NCI-H128 (cell line): ENCODE data around the gene APBB2.
A peak's percentile ranks its signal among the peaks of the same experiment; 100 is the strongest.
"Not testable (repeated sequence)": the region's sequence is repeated elsewhere in the genome, so short reads cannot be mapped to it uniquely, and the experiment has no call there.

Experiments used
- DNase-seq: peaks from one replicate; lab custom pipeline; 2025; ENCODE audit not compliant: unreplicated experiment; lab: John Stamatoyannopoulos, UW

APBB2 gene

GRCh38 chr4:40952217-40952616 lies 262.1 kb downstream of the APBB2 start:
- DNase-seq = no peak

DNA sequence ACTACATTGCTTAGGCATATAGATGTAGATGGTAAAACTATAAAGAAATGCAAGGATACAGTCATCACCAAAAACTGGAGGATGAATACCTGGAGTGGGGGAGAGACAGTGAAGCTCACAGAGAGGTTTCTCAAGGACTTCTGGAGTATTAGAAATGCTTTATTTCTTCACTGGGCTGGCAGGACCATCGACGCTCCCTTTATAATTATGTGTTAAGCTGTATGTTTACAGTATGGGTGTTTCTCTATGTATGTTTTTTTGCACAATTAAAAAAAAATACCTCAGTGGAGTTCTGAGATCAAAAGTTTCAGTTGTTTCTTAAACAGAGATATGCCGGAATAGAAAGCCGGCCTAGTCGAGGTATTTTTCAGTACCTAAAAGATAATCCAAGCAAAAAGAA lies 263.3 kb downstream of the APBB2 start:
- DNase-seq = no peak

GRCh38 chr4:40949358-40950100 lies 264.8 kb downstream of the APBB2 start:
- DNase-seq = no peak

GRCh38 chr4:40948014-40948413 lies 266.3 kb downstream of the APBB2 start:
- no peak for DNase-seq

DNA sequence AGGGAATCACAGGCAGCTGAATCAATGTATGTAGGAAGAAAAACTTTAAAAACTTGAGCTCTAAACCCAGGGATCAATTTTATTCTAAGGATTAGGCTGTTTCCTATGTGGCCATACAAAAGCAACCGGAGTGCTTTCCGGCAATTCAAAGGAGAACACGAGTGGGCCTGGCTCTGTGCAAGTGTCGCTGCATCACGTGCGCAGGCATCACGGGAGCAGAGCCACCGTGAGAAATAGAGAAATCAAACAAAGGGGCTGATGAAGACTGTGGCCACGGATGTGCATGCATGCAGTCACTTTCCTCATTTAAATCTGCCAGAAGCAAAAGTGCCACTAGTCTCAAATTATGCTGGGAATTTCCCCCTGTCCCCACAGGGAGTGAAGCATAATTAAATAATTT lies 267.7 kb downstream of the APBB2 start:
- DNase-seq = no peak

DNA sequence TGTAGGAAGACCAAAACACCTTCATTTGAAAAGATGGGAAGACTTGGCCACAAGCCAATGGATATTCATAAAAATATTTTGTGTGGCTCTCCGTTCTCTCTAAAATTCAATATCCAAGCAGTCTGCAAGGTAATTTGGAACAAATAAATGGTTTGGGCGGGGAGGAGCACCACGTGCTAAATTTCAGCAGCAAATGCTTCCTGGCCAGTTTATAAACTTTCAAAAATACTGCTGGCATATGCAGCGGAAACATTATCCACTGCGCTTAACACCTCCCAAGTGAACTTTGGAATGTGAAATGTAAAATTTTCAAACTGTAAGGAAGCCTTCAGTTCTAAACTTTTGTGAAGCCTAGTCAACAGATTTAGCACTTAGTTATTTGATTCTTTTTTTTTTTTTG lies 273.6 kb downstream of the APBB2 start:
- no peak for DNase-seq

GRCh38 chr4:40940317-40940741 lies 274.0 kb downstream of the APBB2 start:
- DNase-seq = no peak

DNA sequence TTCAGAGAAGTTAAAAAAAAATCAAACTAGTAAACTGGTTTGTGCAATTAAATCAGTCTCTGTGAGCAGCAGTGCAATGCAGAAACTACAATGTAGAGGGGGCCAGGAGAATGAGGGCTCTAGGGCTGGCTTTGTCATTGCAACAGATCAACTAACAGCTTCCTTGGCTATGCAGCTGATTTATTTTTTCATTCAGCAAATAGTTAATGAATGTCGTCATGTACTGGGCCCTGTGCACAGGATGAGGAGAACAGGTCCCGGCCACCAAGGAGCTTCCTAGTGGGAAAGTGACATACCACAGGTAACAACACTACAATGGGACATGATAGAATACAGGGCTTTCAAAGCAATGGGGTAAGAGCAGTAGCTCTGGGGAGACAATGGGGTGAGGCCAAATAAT lies 274.5 kb downstream of the APBB2 start:
- DNase-seq = no peak

DNA sequence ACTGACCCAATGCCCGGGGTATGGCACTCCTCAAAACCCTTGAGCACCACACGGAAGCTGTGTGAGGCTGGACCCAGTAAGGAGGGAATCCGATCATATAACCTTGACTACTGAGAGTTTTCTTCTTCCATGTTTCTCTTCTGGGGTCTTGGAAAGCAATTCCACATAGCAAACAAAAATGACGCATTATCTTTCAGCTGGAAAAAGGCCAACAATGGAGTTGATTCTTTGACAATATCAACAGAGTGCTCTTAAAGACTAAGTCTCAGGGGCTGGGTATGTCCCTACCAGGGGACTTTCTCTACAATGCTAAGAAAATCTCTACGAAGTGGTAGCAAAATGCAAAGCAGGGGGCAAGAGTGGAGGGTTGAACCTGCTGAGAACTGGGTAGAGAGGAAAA lies 276.0 kb downstream of the APBB2 start:
- DNase-seq = no peak

DNA sequence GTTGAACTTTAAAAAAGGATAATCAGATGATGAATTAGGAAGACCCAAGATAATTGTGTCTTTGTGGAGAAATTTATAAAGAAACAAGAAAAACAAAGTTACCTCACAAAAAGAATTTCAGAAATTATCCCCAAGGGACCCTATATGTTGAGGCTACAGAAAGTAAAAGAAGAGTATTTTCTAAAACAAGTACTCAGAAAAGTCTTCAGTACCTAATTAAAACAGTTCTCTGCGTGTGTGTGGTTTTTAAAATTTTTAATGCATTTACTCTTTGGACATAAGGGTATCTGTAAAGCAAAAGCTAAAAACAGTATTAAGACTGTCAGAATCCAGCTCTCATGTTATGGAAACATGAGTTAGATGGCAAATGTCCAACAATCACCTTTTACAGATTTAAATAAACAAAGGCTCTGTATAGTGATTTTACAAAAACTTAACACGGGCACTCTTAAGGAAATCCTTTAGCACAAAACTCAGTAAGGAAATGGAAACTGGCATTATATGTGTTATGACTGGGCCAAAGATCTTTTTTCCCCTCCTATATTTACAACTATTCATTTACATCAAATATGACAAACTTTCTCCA lies 277.1 kb downstream of the APBB2 start:
- no peak for DNase-seq

- DNase-seq = no peak
Observed at GRCh38 chr4:40934676-40935075, 279.7 kb downstream of the APBB2 start.

GRCh38 chr4:40933272-40934053 lies 280.9 kb downstream of the APBB2 start:
- no peak for DNase-seq

DNA sequence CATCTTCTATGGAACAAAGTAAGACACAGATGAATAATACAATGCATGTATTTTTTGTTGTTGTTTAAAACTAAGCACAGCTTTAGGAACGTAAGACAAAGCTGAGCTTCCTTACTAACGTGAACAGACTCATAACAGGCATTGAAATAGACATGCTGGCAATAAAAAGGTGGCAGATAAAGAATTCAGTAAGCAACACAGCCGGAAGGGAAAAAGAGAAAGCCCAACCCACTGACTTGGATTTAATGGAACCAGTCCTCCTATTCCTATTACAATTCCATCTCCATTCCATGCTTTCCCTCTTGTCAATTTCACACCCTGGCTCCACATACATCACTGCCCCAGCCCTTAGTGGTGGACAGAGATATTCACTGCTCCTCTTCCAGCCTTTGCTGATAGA lies 282.5 kb downstream of the APBB2 start:
- no peak for DNase-seq

DNA sequence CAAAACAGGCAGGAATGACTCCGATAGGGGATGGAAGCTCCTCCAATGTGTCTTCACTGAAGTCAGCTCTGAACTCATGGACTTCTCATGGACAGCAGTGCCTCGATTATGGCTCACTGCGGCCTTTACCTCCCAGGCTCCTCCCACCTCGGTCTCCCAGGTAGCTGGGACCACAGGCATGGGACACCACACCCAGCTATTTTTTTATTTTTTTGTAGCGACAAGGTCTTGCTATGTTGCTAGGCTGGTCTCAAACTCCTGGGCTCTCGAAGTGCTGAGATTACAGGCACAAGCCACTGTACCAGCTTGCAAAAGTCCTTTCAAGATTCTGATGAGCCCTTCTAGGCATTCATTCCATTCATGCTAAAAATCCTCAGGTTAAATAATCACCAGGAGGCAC lies 283.1 kb downstream of the APBB2 start:
- no peak for DNase-seq

GRCh38 chr4:40927074-40927473 lies 287.3 kb downstream of the APBB2 start:
- DNase-seq = no peak

GRCh38 chr4:40924793-40925117 lies 289.6 kb downstream of the APBB2 start:
- no peak for DNase-seq

DNA sequence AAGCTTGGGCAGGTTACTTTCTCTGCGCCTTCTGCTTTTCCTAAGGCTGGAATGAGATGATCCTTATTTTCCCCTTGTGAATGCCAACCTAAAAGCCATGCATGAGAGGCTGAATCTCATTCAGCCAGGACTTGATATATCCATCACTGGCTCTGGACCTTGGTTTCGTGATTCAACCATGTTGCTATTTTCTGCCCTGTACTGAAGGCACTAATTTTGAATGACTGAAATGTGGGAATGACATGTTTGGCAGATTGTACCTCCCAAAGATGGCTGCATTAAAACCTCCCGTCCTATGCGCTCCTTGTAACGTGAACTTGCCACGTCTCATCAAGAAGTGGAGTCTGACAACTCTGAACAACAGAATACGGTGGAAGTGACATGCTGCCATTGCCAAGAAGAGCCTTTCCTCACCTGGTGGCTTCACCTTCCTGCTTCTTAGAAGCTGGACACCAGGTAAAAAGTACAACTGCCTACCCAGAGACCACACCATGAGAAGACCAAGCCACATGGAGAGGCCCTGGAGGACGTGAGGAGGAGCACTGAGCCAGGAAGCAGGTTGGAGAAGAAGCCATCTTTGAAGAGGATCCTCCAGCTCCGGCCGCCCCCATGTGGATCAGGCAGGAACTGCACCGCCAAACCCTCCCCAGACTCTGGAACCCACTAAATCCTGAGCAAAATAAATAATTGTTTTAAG lies 290.1 kb downstream of the APBB2 start:
- DNase-seq = peak; percentile 2

DNA sequence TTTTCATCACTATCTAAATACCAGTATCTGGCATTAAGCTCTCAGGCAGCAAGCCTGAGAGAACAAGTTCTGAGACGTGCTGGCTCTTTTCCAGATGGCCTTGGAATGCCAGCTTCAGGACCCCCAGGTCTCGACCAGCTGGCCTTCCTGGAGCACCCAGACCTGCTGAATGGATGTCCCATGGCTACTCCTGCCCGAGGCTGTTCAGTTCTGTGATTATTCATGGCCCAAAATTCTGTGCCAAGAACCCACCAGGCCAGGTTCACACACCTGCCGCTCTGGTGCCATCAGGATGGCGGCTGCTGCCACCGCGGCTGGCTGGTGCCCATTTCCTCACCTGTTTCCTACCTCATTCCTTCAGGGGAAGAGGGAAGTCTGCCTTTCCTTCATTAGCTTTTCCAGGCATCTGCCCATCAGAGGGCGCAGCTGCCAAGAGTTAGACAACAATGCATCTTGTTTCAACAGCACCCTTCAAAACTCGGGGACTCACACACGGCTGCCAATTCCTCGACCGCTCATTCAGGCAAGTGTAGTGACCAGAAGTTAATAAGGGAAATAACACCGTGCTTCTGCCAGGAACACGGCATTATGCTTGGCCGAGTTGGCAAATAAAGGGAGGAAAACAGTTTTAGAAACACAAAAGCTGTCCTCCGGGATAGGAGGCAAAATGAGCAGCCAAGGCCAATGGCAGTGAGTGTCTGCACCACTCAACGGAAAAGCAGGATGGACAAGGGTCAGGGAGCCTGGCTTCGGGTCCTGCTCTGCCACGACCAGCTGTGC lies 290.8 kb downstream of the APBB2 start:
- DNase-seq = no peak

GRCh38 chr4:40919976-40920375 lies 294.4 kb downstream of the APBB2 start:
- DNase-seq = not testable (repeated sequence)

- DNase-seq = no peak
Observed at GRCh38 chr4:40918330-40918729, 296.0 kb downstream of the APBB2 start.

DNA sequence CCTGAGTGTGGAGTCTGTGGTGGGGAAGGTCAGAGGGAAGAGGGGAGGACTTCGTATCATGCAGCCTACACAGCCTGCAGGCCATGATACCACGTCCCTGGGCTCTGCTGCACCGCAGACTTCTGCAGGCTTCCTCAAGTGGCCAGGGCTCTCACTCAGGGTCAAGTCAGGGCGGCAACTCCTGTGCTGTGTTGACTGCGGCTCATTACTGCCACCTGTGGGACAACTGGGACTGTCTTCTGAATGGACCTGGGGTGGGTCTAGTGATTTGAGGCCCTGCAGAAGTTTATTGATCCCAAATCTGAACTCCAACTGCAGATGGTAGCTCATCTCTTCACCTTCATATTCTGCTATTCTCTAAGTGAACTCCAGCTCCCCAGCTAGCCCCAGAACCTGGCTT lies 297.5 kb downstream of the APBB2 start:
- DNase-seq = no peak
